ENCODE measurements around the gene COL4A5.

DNA sequence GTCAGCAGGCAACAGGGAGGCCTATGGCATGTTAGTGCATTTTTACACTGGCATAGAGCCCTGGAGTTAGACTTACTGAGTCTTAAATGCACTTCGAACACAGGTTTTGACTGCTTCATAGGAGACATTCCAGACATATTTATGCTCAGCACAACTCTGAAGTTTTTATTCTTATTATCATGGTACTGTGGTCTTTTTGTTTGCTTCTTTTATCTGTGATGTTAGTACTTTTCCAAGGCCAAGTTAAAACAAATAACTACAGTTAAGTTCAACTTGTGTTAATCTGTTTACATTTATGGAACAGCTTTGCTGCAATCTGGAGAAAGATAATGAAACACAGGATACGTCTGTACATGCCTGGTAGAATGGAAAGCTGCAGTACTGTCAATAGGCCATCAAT, 76.5 kb downstream of the COL4A5 start:
- TF ChIP-seq CTCF (IDR thresholded peaks at IDR 0.05), result no peak
- TF ChIP-seq POLR2A (IDR thresholded peaks at IDR 0.05), result no peak

Data from esophagus squamous epithelium (tissue), 4 donors.